GM12801 (cell line): ENCODE data around the gene HINT3.

Experiments
- TF ChIP-seq, protein P1 (sequence below): IDR thresholded peaks from one replicate; pipeline ENCODE4 v1.5.1; 2011; ENCODE audit warnings: control low read depth; ENCODE audit not compliant: insufficient read length; ENCODE audit errors: extremely low read depth

Gene HINT3

GRCh38 chr6:125943528-125944433 lies 12.8 kb upstream of the HINT3 start:
- TF ChIP-seq, protein P1, sequence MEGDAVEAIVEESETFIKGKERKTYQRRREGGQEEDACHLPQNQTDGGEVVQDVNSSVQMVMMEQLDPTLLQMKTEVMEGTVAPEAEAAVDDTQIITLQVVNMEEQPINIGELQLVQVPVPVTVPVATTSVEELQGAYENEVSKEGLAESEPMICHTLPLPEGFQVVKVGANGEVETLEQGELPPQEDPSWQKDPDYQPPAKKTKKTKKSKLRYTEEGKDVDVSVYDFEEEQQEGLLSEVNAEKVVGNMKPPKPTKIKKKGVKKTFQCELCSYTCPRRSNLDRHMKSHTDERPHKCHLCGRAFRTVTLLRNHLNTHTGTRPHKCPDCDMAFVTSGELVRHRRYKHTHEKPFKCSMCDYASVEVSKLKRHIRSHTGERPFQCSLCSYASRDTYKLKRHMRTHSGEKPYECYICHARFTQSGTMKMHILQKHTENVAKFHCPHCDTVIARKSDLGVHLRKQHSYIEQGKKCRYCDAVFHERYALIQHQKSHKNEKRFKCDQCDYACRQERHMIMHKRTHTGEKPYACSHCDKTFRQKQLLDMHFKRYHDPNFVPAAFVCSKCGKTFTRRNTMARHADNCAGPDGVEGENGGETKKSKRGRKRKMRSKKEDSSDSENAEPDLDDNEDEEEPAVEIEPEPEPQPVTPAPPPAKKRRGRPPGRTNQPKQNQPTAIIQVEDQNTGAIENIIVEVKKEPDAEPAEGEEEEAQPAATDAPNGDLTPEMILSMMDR: no peak

GRCh38 chr6:125944434-125944816 lies 12.1 kb upstream of the HINT3 start:
- TF ChIP-seq, protein P1: no peak

DNA sequence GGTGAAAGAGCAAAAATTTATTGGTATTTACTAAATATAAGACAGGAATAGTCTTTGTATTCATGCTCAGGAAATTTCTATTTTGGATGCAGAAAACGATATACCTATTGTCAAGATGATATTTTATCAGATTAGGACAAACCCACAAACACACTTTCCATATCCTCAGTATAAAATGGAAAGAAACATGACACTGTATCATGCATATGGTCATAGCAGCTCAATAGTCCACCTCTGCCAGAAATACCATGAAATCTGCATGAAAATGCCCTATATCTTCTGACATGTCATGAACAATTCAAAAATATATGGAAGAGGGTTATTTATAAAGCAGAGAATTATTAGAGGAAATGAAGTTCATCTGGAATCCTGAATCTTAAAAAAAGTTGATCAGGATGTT lies 11.7 kb upstream of the HINT3 start:
- TF ChIP-seq, protein P1: no peak

- TF ChIP-seq, protein P1: no peak
Measured at GRCh38 chr6:125945378-125946141, 11.0 kb upstream of the HINT3 start.

GRCh38 chr6:125947615-125948014 lies 9.0 kb upstream of the HINT3 start:
- TF ChIP-seq, protein P1: no peak

- TF ChIP-seq, protein P1: no peak
Measured at GRCh38 chr6:125948455-125948854, 8.1 kb upstream of the HINT3 start.

DNA sequence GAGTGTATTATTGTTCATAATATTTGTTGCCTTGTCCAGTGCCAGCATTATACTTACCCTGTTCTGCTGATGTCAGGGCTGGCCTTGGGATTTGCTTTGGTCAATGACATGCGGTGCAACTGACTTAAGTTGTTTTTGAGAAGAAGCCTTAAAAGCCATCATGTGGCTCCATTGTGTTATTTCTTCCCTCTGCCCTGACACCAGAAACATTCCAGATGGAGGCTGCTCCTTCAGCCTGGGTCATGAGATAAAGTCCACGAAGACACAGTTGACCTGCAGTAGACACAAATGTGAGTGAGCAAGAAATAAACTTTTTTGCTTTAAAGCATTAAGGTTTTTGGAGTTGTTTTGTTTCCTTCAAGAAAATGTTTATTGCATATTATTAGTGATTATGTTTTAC lies 7.5 kb upstream of the HINT3 start:
- TF ChIP-seq, protein P1: no peak
